GM10266 (cell line): ENCODE measurements around the gene VTA1.
"Not testable (repeated sequence)": the region's sequence is repeated elsewhere in the genome, so short reads cannot be mapped to it uniquely, and the experiment has no call there.

Experiments
- DNase-seq: peaks from one replicate; pipeline ENCODE4 v3.0.0; 2012; ENCODE audit errors: extremely low spot score
- CTCF ChIP-seq: IDR thresholded peaks from 2 replicates; pipeline ENCODE4 v1.5.1; 2012; ENCODE audit warnings: mild to moderate bottlenecking, low read depth; ENCODE audit not compliant: control insufficient read depth, insufficient read depth; ENCODE audit errors: missing control alignments

VTA1 gene

GRCh38 chr6:142187209-142187608, 40.1 kb downstream of the VTA1 start:
- TF ChIP-seq CTCF: no peak
- DNase-seq: no peak

GRCh38 chr6:142188341-142188740, 41.3 kb downstream of the VTA1 start:
- DNase-seq: not testable (repeated sequence)

- no peak for TF ChIP-seq CTCF
- DNase-seq: no peak
Observed at GRCh38 chr6:142189057-142189456, 42.0 kb downstream of the VTA1 start.

- no peak for TF ChIP-seq CTCF
- no peak for DNase-seq
Observed at GRCh38 chr6:142192343-142192742, 45.3 kb downstream of the VTA1 start.

GRCh38 chr6:142193621-142194020, 46.6 kb downstream of the VTA1 start:
- no peak for TF ChIP-seq CTCF
- no peak for DNase-seq

GRCh38 chr6:142195862-142196541, 48.9 kb downstream of the VTA1 start:
- TF ChIP-seq CTCF: no peak
- no peak for DNase-seq

- no peak for DNase-seq
- TF ChIP-seq CTCF: no peak
Observed at GRCh38 chr6:142200846-142201628, 54.0 kb downstream of the VTA1 start.
